ENCODE data around the gene CCR8.
"Not testable (repeated sequence)": the region's sequence is repeated elsewhere in the genome, so short reads cannot be mapped to it uniquely, and the experiment has no call there.

GRCh38 chr3:39322209-39322715 lies 7.2 kb upstream of the CCR8 start:
- TF ChIP-seq CTCF (conservative IDR thresholded peaks at IDR 0.05 in 1 of 2, IDR thresholded peaks at IDR 0.05 in 1 of 2; ENCODE audit: low read depth in 1 of 2, low read length in 2 of 2); EZH2 (IDR thresholded peaks at IDR 0.05; ENCODE audit: low read length, missing control alignments): not testable (repeated sequence)

Measured in fibroblast of lung (primary cell).